Loucy (cell line): ENCODE data around the gene F7.

Experiments
- H2AFZ ChIP-seq: fragments of 200-600 bp; sonication (generic); 2 replicates; pipeline ENCODE4 v1.6.0; 2016; ENCODE audit warnings: antibody characterized with exemption, mild to moderate bottlenecking, low read length, moderate library complexity
- H3F3A ChIP-seq: fragments of 200-600 bp; 2 replicates; pipeline ENCODE4 v1.6.0; 2016; ENCODE audit warnings: antibody characterized with exemption, low read depth, mild to moderate bottlenecking
- H3K27me3 ChIP-seq: fragments of 200-600 bp; sonication (generic); 2 replicates; pipeline ENCODE4 v1.6.1; 2014; ENCODE audit warnings: low read length, mild to moderate bottlenecking; ENCODE audit not compliant: insufficient read depth, poor library complexity, severe bottlenecking
- H3K36me3 ChIP-seq: fragments of 200-600 bp; sonication (generic); 2 replicates; pipeline ENCODE4 v1.6.1; 2016; ENCODE audit warnings: low read length; ENCODE audit not compliant: insufficient read depth
- H3K4me1 ChIP-seq: fragments of 200-600 bp; sonication (generic); 2 replicates; pipeline ENCODE4 v1.5.1; 2014; ENCODE audit warnings: low read length, mild to moderate bottlenecking; ENCODE audit not compliant: insufficient read depth, poor library complexity, severe bottlenecking
- H3K4me2 ChIP-seq: fragments of 200-600 bp; sonication (generic); 2 replicates; pipeline ENCODE4 v1.6.0; 2014; ENCODE audit warnings: antibody characterized with exemption, low read length, low read depth, mild to moderate bottlenecking; ENCODE audit not compliant: poor library complexity, severe bottlenecking
- H3K4me3 ChIP-seq: fragments of 200-600 bp; sonication (generic); 2 replicates; pipeline ENCODE4 v1.5.1; 2014; ENCODE audit warnings: low read length, mild to moderate bottlenecking, mixed read lengths; ENCODE audit not compliant: poor library complexity, severe bottlenecking
- H3K79me2 ChIP-seq: fragments of 200-600 bp; sonication (generic); 2 replicates; pipeline ENCODE4 v1.6.1; 2014; ENCODE audit warnings: low read length; ENCODE audit not compliant: insufficient read depth
- H3K9ac ChIP-seq: fragments of 200-600 bp; sonication (generic); 2 replicates; pipeline ENCODE4 v1.6.0; 2014; ENCODE audit warnings: mild to moderate bottlenecking, low read depth, low read length, moderate library complexity; ENCODE audit not compliant: poor library complexity, severe bottlenecking
- H3K9me2 ChIP-seq: fragments of 200-600 bp; sonication (generic); replicated peaks from 2 replicates; pipeline ENCODE4 v1.6.1; 2016; ENCODE audit warnings: low read depth, low read length, mixed read lengths
- H3K9me3 ChIP-seq: fragments of 200-600 bp; sonication (generic); 2 replicates; pipeline ENCODE4 v1.6.1; 2014; ENCODE audit warnings: mild to moderate bottlenecking, antibody characterized with exemption, low read length, low read depth; ENCODE audit not compliant: insufficient read depth
- H4K20me1 ChIP-seq: fragments of 200-600 bp; sonication (generic); 2 replicates; pipeline ENCODE4 v1.6.0; 2014; ENCODE audit warnings: antibody characterized with exemption, low read length, mild to moderate bottlenecking; ENCODE audit not compliant: insufficient read depth, poor library complexity, severe bottlenecking
- EZH2phosphoT487 ChIP-seq: fragments of 200-600 bp; IDR thresholded peaks from 2 replicates; pipeline ENCODE4 v1.6.1; 2018; ENCODE audit warnings: antibody characterized with exemption, mild to moderate bottlenecking, moderate library complexity, borderline replicate concordance
- TF ChIP-seq, protein P1 (sequence below): fragments of 200-600 bp; sonication (generic); conservative IDR thresholded peaks from 2 replicates; pipeline ENCODE4 v1.5.1; 2014; ENCODE audit warnings: mild to moderate bottlenecking, antibody characterized with exemption, low read length

Gene F7

DNA sequence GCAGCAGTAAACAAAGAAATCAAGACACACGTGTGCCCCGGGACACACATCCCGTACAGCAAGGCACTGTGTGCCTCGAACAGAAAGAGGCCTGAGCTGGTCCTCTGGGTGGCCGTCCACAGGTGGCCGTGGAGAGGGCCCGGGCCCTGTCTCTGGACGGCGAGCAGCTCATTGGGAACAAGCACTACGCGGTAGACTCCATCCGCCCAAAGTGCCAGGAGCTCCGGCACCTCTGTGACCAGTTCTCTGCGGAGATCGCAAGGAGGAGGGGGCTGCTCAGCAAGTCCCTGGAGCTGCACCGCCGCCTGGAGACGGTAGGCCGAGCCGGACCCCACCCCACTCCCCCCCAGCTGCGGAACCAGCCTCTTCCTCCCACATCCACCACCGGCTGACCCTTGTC lies 30.7 kb upstream of the F7 start:
- no peak overlapping the region for H3K4me3 ChIP-seq
- H3K36me3 ChIP-seq = no peaks in the 10 kb centered on the region
- no peaks in the 10 kb centered on the region for H3K79me2 ChIP-seq
- no peaks in the 10 kb centered on the region for H4K20me1 ChIP-seq
- H3K9me3 ChIP-seq = no peaks in the 10 kb centered on the region
- H3K4me2 ChIP-seq = no peak overlapping the region
- H3K9me2 ChIP-seq = no peaks in the 10 kb centered on the region
- no peak for TF ChIP-seq EZH2phosphoT487
- TF ChIP-seq, protein P1, sequence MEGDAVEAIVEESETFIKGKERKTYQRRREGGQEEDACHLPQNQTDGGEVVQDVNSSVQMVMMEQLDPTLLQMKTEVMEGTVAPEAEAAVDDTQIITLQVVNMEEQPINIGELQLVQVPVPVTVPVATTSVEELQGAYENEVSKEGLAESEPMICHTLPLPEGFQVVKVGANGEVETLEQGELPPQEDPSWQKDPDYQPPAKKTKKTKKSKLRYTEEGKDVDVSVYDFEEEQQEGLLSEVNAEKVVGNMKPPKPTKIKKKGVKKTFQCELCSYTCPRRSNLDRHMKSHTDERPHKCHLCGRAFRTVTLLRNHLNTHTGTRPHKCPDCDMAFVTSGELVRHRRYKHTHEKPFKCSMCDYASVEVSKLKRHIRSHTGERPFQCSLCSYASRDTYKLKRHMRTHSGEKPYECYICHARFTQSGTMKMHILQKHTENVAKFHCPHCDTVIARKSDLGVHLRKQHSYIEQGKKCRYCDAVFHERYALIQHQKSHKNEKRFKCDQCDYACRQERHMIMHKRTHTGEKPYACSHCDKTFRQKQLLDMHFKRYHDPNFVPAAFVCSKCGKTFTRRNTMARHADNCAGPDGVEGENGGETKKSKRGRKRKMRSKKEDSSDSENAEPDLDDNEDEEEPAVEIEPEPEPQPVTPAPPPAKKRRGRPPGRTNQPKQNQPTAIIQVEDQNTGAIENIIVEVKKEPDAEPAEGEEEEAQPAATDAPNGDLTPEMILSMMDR = no peak
- H3F3A ChIP-seq = no peaks in the 10 kb centered on the region
- no peak overlapping the region for H3K9ac ChIP-seq
- H2AFZ ChIP-seq = no peak overlapping the region
- no peaks in the 10 kb centered on the region for H3K4me1 ChIP-seq
- H3K27me3 ChIP-seq = no peaks in the 10 kb centered on the region

DNA sequence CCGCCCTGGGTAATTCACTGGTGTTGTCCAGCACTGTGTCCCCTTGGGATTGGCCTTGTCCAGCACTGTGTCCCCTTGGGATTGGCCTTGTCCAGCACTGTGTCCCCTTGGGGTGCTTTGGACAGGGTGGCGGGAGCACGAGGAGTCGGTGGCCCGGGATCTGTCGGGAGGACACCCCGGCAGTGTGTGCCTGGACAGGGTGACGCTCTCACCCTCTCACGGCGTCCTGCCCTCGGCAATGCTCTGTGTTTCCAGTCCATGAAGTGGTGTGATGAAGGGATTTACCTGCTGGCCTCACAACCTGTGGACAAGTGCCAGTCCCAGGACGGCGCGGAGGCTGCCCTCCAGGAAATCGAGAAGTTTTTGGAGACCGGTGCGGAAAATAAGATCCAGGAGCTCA lies 29.9 kb upstream of the F7 start:
- Histone ChIP-seq H4K20me1 (no peaks in the 10 kb centered on the region), H3K36me3 (no peaks in the 10 kb centered on the region), H3K4me1 (no peaks in the 10 kb centered on the region), H3K9ac (no peak overlapping the region), H3K4me2 (no peak overlapping the region), H3F3A (no peaks in the 10 kb centered on the region), H3K9me3 (no peaks in the 10 kb centered on the region), H3K27me3 (no peaks in the 10 kb centered on the region), H3K9me2 (no peaks in the 10 kb centered on the region), H3K4me3 (no peak overlapping the region), H3K79me2 (no peaks in the 10 kb centered on the region), H2AFZ (no peak overlapping the region)
- TF ChIP-seq EZH2phosphoT487 = no peak
- TF ChIP-seq, protein P1 = no peak

DNA sequence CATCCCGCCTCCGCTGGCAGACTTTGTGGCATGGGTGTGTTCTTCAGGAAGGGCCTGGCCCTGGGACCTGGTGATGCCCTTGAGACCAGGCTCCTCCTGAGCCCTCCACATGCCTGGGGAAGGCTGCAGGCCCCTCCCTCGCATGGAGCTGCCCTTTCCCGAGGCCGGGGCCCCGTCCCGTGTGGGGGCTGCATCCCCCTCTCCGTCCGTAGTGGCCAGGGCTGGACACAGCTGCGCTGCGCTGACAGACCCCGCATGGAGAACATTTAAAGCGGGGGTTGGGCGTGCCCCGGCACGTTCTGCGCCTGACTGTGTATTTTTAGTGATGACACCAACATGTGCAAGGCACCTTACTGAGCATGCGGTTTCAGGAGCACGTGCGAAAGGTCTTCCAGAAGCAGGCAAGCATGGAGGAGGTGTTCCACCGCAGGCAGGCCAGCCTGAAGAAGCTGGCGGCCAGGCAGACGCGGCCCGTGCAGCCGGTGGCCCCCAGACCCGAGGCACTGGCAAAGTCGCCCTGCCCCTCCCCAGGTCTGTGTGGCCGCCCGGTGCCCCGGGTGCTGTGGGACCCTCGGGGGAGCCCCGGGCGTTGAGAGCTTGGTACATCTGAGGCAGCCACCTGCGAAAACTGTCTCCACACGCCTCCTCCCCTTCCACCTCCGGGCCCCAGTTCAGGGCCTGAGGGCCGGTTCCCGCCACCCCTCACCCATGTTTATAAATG lies 28.8 kb upstream of the F7 start:
- H2AFZ ChIP-seq = no peak overlapping the region
- H3K9me2 ChIP-seq = no peaks in the 10 kb centered on the region
- TF ChIP-seq, protein P1 = no peak
- no peak for TF ChIP-seq EZH2phosphoT487
- no peak overlapping the region for H3K4me3 ChIP-seq
- no peaks in the 10 kb centered on the region for H3F3A ChIP-seq
- no peaks in the 10 kb centered on the region for H3K36me3 ChIP-seq
- H3K4me2 ChIP-seq = no peak overlapping the region
- no peaks in the 10 kb centered on the region for H3K27me3 ChIP-seq
- no peaks in the 10 kb centered on the region for H3K79me2 ChIP-seq
- H3K4me1 ChIP-seq = no peaks in the 10 kb centered on the region
- no peaks in the 10 kb centered on the region for H3K9me3 ChIP-seq
- H4K20me1 ChIP-seq = no peaks in the 10 kb centered on the region
- no peak overlapping the region for H3K9ac ChIP-seq
